Ascending aorta (tissue), 2 donors: Measurements from ENCODE around the gene MOCS3. TPM values are rescaled to one million over a fixed set of nuclear protein-coding genes. Genes with fewer than 3 reads are reported as not detected.

Experiments used
- DNase-seq, 2 donors: peaks; one replicate each; pipeline ENCODE4 v3.0.0-alpha.2; 2019; ENCODE audit warnings: low spot score in 2 of 2
- H3K27ac ChIP-seq, 2 donors: fragments of 200-600 bp; sonication (generic); one replicate each; pipeline ENCODE4 v1.5.1; 2016 to 2017; ENCODE audit warnings: mild to moderate bottlenecking in 1 of 2
- H3K27me3 ChIP-seq: fragments of 200-600 bp; sonication (generic); one replicate; pipeline ENCODE4 v1.5.1; 2017
- H3K36me3 ChIP-seq, 2 donors: fragments of 200-600 bp; sonication (generic); one replicate each; pipeline ENCODE4 v1.5.1; 2016
- H3K4me1 ChIP-seq, 2 donors: fragments of 200-600 bp; sonication (generic); one replicate each; pipeline ENCODE4 v1.5.1; 2016 to 2017; ENCODE audit warnings: mild to moderate bottlenecking in 1 of 2
- H3K4me3 ChIP-seq, 2 donors: fragments of 200-600 bp; sonication (generic); one replicate each; pipeline ENCODE4 v1.5.1; 2016 to 2017; ENCODE audit warnings: mild to moderate bottlenecking in 1 of 2
- H3K9me3 ChIP-seq, 2 donors: fragments of 200-600 bp; sonication (generic); one replicate each; pipeline ENCODE4 v1.5.1; 2016
- intact Hi-C: fragments of 100-400 bp; cut with DNase I; formaldehyde crosslinking; loops from one replicate; pipeline ENCODE4 v1.15.1; 2023
- total RNA-seq: library from RNA; depleted of rRNA; stranded (reverse); fragments of >200 nt; gene quantifications from one replicate; pipeline ENCODE4 v1.1.0, GENCODE V29; 2016
- TF ChIP-seq, protein P1 (sequence below), 3 experiments: fragments of 200-600 bp in 2 of 3; fragments of 450-650 bp in 1 of 3; sonication (generic) in 2 of 3; IDR thresholded peaks; one replicate each; pipeline ENCODE4 v1.5.1; 2016 to 2019; ENCODE audit warnings: antibody characterized with exemption in 3 of 3, mild to moderate bottlenecking in 1 of 3, moderate library complexity in 1 of 3

MOCS3 gene
- total RNA-seq, 1 donor from 2014 or later = 4.7 TPM

GRCh38 chr20:50921803-50922501 lies 36.7 kb upstream of the MOCS3 start:
- peak overlapping the region in 1 of 2 donors; percentile 28 for H3K27ac ChIP-seq

DNA sequence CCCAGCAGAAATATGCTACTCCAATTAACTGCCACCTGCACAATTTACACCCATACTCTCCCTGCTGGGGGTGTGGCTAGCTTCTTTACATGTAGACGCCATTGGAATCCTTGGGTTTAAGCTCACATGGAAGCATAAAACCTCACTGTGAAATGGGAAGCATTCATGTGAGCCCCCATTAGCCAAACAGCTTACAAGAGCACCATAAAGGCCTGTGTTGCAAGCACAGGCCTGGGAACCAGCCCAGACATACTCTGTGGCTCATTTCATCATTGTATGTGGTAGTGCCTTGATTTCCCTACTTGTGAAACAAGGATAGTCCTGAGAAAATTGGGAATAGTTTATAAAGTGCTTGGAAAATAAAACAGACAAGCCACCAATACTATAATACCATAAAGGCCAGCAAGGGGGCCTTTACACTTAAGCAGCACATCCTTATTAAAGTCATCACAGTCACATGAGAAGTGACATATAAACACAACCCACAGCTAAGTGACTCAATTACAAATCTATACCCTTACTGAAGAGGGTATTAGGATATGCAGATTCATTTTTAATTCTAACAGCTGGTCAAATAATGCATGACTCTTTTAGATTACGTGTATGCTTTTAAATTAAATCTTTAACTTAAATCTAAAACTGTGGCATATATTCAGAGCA lies 34.2 kb upstream of the MOCS3 start:
- Histone ChIP-seq H3K27ac (no peak overlapping the region), H3K36me3 (peaks cover 0 to 4% of the 10 kb centered on the region in 2 donors), H3K4me1 (peaks cover 0 to 37% of the 10 kb centered on the region in 2 donors), H3K4me3 (no peak overlapping the region), H3K9me3 (no peaks in the 10 kb centered on the region), H3K27me3 (no peaks in the 10 kb centered on the region)
- intact Hi-C loops = no loop called here
- TF ChIP-seq, protein P1, sequence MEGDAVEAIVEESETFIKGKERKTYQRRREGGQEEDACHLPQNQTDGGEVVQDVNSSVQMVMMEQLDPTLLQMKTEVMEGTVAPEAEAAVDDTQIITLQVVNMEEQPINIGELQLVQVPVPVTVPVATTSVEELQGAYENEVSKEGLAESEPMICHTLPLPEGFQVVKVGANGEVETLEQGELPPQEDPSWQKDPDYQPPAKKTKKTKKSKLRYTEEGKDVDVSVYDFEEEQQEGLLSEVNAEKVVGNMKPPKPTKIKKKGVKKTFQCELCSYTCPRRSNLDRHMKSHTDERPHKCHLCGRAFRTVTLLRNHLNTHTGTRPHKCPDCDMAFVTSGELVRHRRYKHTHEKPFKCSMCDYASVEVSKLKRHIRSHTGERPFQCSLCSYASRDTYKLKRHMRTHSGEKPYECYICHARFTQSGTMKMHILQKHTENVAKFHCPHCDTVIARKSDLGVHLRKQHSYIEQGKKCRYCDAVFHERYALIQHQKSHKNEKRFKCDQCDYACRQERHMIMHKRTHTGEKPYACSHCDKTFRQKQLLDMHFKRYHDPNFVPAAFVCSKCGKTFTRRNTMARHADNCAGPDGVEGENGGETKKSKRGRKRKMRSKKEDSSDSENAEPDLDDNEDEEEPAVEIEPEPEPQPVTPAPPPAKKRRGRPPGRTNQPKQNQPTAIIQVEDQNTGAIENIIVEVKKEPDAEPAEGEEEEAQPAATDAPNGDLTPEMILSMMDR (IDR thresholded peaks at IDR 0.05) = no peak
- no peak for DNase-seq

More at GRCh38 chr20:50921803-50922501, 36.7 kb upstream of the MOCS3 start:
- Histone ChIP-seq H3K4me1 (peaks cover 0 to 55% of the 10 kb centered on the region in 2 donors), H3K36me3 (peaks cover 0 to 4% of the 10 kb centered on the region in 2 donors), H3K27me3 (no peaks in the 10 kb centered on the region), H3K4me3 (no peak overlapping the region), H3K9me3 (no peaks in the 10 kb centered on the region)
- TF ChIP-seq, protein P1 (IDR thresholded peaks at IDR 0.05) = no peak
- no peak for DNase-seq
- intact Hi-C loops = no loop called here

DNA sequence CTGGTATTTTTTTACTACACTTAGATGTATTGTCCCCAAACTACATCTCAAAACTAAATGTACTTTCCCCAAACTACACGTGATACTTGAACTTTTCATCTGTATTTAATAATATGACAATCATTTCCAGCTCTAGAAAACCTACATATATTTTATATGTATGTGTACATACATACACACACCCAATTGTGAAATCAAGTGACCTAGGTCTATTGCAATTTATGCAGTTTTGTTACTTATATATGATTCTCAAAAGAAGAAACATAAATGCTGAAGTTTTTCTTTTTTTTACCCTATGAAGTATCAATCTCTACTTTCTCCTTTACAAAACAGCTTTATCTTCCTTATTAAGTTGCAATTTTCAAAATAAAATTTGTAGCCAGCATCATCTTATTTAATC lies 32.1 kb upstream of the MOCS3 start:
- Histone ChIP-seq H3K4me3 (no peak overlapping the region), H3K9me3 (no peaks in the 10 kb centered on the region), H3K27me3 (no peaks in the 10 kb centered on the region), H3K36me3 (no peaks in the 10 kb centered on the region), H3K4me1 (peaks cover 0 to 22% of the 10 kb centered on the region in 2 donors), H3K27ac (no peak overlapping the region)
- TF ChIP-seq, protein P1 (IDR thresholded peaks at IDR 0.05) = no peak
- intact Hi-C loops = no loop called here
- DNase-seq = no peak

GRCh38 chr20:50928469-50928868 lies 30.1 kb upstream of the MOCS3 start:
- Histone ChIP-seq H3K4me3 (peak overlapping the region in 1 of 2 donors; percentile 98), H3K9me3 (no peaks in the 10 kb centered on the region), H3K27me3 (no peaks in the 10 kb centered on the region), H3K4me1 (peaks cover 0 to 19% of the 10 kb centered on the region in 2 donors), H3K36me3 (peaks cover under 1 to 2% of the 10 kb centered on the region in 2 donors), H3K27ac (peak overlapping the region; percentile 72 to 75)
- TF ChIP-seq, protein P1 (IDR thresholded peaks at IDR 0.05) = no peak
- intact Hi-C loops = no loop called here
- no peak for DNase-seq

- no peaks in the 10 kb centered on the region for H3K27me3 ChIP-seq
- no peaks in the 10 kb centered on the region for H3K9me3 ChIP-seq
- intact Hi-C loops = loop anchor here (1.0 kb wide), 2 partner anchors 111 to 135 kb away; no protein-coding TSS in a partner anchor
- TF ChIP-seq, protein P1 (IDR thresholded peaks at IDR 0.05) = peak; percentile 92 to 95 (median 93)
- peaks cover 10% of the 10 kb centered on the region in 2 donors for H3K36me3 ChIP-seq
- peak; percentile 65 to 96 for DNase-seq
- H3K27ac ChIP-seq = peak overlapping the region; percentile 72 to 75
- H3K4me1 ChIP-seq = peaks cover 0 to 18% of the 10 kb centered on the region in 2 donors
- peak overlapping the region; percentile 89 to 98 for H3K4me3 ChIP-seq
Measured at GRCh38 chr20:50929299-50930138, 29.1 kb upstream of the MOCS3 start.
